ENCODE measurements around the gene OPA1.
A peak's percentile ranks its signal among the peaks of the same experiment; 100 is the strongest.

OPA1 gene

GRCh38 chr3:193650585-193650984, 57.6 kb downstream of the OPA1 start:
- no peak for DNase-seq (ENCODE audit: low spot score)

GRCh38 chr3:193655831-193656433, 62.9 kb downstream of the OPA1 start:
- DNase-seq (ENCODE audit: low spot score) = no peak

GRCh38 chr3:193656445-193656844, 63.4 kb downstream of the OPA1 start:
- no peak for DNase-seq (ENCODE audit: low spot score)

GRCh38 chr3:193656878-193657282, 63.9 kb downstream of the OPA1 start:
- DNase-seq (ENCODE audit: low spot score) = no peak

- DNase-seq (ENCODE audit: low spot score) = no peak
These were observed 67.2 kb downstream of the OPA1 start for GRCh38 chr3:193660171-193660570.

- DNase-seq (ENCODE audit: low spot score) = no peak
These were observed 67.8 kb downstream of the OPA1 start for GRCh38 chr3:193660698-193661411.

GRCh38 chr3:193662757-193663322, 69.8 kb downstream of the OPA1 start:
- no peak for DNase-seq (ENCODE audit: low spot score)

GRCh38 chr3:193665370-193665989, 72.5 kb downstream of the OPA1 start:
- DNase-seq (ENCODE audit: low spot score) = peak; percentile 32

- DNase-seq (ENCODE audit: low spot score) = no peak
These were observed 80.8 kb downstream of the OPA1 start for GRCh38 chr3:193673845-193674244.

GRCh38 chr3:193674714-193675113, 81.7 kb downstream of the OPA1 start:
- no peak for DNase-seq (ENCODE audit: low spot score)

- DNase-seq (ENCODE audit: low spot score) = no peak
These were observed 84.7 kb downstream of the OPA1 start for GRCh38 chr3:193677734-193678133.

GRCh38 chr3:193680220-193680619, 87.2 kb downstream of the OPA1 start:
- no peak for DNase-seq (ENCODE audit: low spot score)

GRCh38 chr3:193681631-193682030, 88.6 kb downstream of the OPA1 start:
- DNase-seq (ENCODE audit: low spot score) = no peak

GRCh38 chr3:193686665-193687483, 93.9 kb downstream of the OPA1 start:
- no peak for DNase-seq (ENCODE audit: low spot score)

- no peak for DNase-seq (ENCODE audit: low spot score)
These were observed 96.1 kb downstream of the OPA1 start for GRCh38 chr3:193688834-193689714.

- no peak for DNase-seq (ENCODE audit: low spot score)
These were observed 100.8 kb downstream of the OPA1 start for GRCh38 chr3:193693774-193694173.

GRCh38 chr3:193701953-193702635, 109.1 kb downstream of the OPA1 start:
- no peak for DNase-seq (ENCODE audit: low spot score)

GRCh38 chr3:193702967-193703366, 110.0 kb downstream of the OPA1 start:
- no peak for DNase-seq (ENCODE audit: low spot score)

- no peak for DNase-seq (ENCODE audit: low spot score)
These were observed 111.4 kb downstream of the OPA1 start for GRCh38 chr3:193704431-193704830.

GRCh38 chr3:193708270-193708669, 115.3 kb downstream of the OPA1 start:
- no peak for DNase-seq (ENCODE audit: low spot score)
